Heart right ventricle (tissue), 16 donors: ENCODE data around the gene SECISBP2. TPM values are rescaled to one million over a fixed set of nuclear protein-coding genes. Genes with fewer than 3 reads are reported as not detected.
A peak's percentile ranks its signal among the peaks of the same experiment; 100 is the strongest.

Experiments used
- ATAC-seq, 8 donors: fragments of 200-7000 bp; cut with Tn5 transposase; one replicate each; pipeline ENCODE4 v1.9.1; 2020; ENCODE audit warnings: mild to moderate bottlenecking in 8 of 8, moderate library complexity in 8 of 8, moderate number of reproducible peaks in 1 of 8
- DNase-seq, 2 donors: peaks; one replicate each; pipeline ENCODE4 v3.0.0-alpha.2; 2020
- H3K27ac ChIP-seq, 10 donors: fragments of 200-600 bp; sonication (generic) in 2 of 10; one replicate each; pipeline versions ENCODE4 v1.5.0 to v1.8.0; 2020 to 2022; ENCODE audit warnings: mild to moderate bottlenecking in 3 of 10
- H3K27me3 ChIP-seq, 7 donors: fragments of 200-600 bp; one replicate each; pipeline ENCODE4 v1.8.0; 2021 to 2022; ENCODE audit warnings: mild to moderate bottlenecking in 2 of 7
- H3K36me3 ChIP-seq, 9 donors: fragments of 200-600 bp; sonication (generic) in 1 of 9; one replicate each; pipeline versions ENCODE4 v1.5.0 to v1.8.0; 2020 to 2022; ENCODE audit warnings: mild to moderate bottlenecking in 2 of 9
- H3K4me1 ChIP-seq, 9 donors: fragments of 200-600 bp; sonication (generic) in 1 of 9; one replicate each; pipeline versions ENCODE4 v1.5.0 to v1.8.0; 2020 to 2022; ENCODE audit warnings: mild to moderate bottlenecking in 4 of 9
- H3K4me3 ChIP-seq, 10 donors: fragments of 200-600 bp; sonication (generic) in 2 of 10; one replicate each; pipeline versions ENCODE4 v1.5.0 to v1.8.0; 2020 to 2022; ENCODE audit warnings: mild to moderate bottlenecking in 7 of 10, moderate library complexity in 2 of 10
- H3K9me3 ChIP-seq, 11 donors: fragments of 200-600 bp in 10 of 11; sonication (generic) in 2 of 11; one replicate each; pipeline versions ENCODE4 v1.5.0 to v1.8.0; 2013 to 2022; ENCODE audit warnings: mild to moderate bottlenecking in 2 of 11, control low read depth in 1 of 11, moderate library complexity in 1 of 11
- CTCF ChIP-seq, 9 donors: fragments of 200-600 bp; sonication (generic) in 2 of 9; IDR thresholded peaks; one replicate each; pipeline versions ENCODE4 v1.5.0 to v1.8.0; 2021 to 2022; ENCODE audit warnings: antibody characterized with exemption in 9 of 9, mild to moderate bottlenecking in 5 of 9, moderate library complexity in 1 of 9
- WGBS, 2 donors: extraction: QIAGEN DNeasy Blood & Tissue Kit; methylation state at CpG; one replicate each; pipeline ENCODE4 v1.1.7; 2013; ENCODE audit warnings: inconsistent platforms in 1 of 2; 5-methylcytosine and 5-hydroxymethylcytosine counted together
- intact Hi-C, 10 donors: fragments of 100-400 bp; cut with DNase I; formaldehyde crosslinking; loops; one replicate each; pipeline versions ENCODE4 v1.11.1 to v1.14.2; 2022
- polyA plus RNA-seq, 2 donors: library from polyadenylated mRNA; stranded (reverse); fragments of 200-250 nt; gene quantifications; one replicate each; pipeline ENCODE4 v1.2.3, GENCODE V29; 2013
- total RNA-seq, 10 donors: library from RNA; stranded (reverse); fragmentation: NEBNext Ultra II Directional in 3 of 10; extraction: Animal tissue kit (Norgen Biotek cat#: 25700) in 3 of 10; gene quantifications; one replicate each; pipeline versions ENCODE4 v1.2.1 to v1.2.4, GENCODE V29; 2021 to 2023
- donor health status: Arrhythmogenic right ventricular cardiomyopathy.
- donor health status: ischemic (EF 13 %, LVEDD 7.1; RV severe dilation, severe dysfunction).
- donor health status: healthy with polysubstance abuse.
- donor health status: DM: no; HTN: yes; CAD: no.
- donor health status: DM: no; HTN: no; CAD: no.
- donor health status: ischemic (EF 25% LVEDD 6.9; RV normal size, moderate dysfunction).
- donor health status: ischemic (EF 25% LVEDD 5.7; RV mildly dilated, moderate dysfunction).
- donor health status: healthy.
- donor health status: DM: yes; HTN: yes; CAD: no.
- donor health status: Ischemic cardiomyopathy.
- donor health status: ischemic (EF 35%, LVEDD 5.7; RV mildly dilated, moderate dysfunction).
- donor health status: nonischemic (EF 11% LVEDD 7.7; RV severe dilation, severe dysfunction).
- donor health status: DM: yes; HTN: yes; CAD: no.
- donor health status: PGD.
- donor health status: ischemic (EF 29% LVEDD 5.4; RV normal size, mild dysfunction).
- donor health status: nonischemic (EF 23%, LVEDD 6.1; RV moderate dilation, normal function).

Gene SECISBP2
- total and polyA plus RNA-seq, 12 donors, result 13.9 to 20.1 (median 17.0) TPM

- intact Hi-C loops, result loop anchor here in 1 of 10 donors (10.0 kb wide), 1 partner anchor 194 kb away; no protein-coding TSS in a partner anchor
Observed at GRCh38 chr9:89350988-89351557, 32.8 kb downstream of the SECISBP2 start.

GRCh38 chr9:89351584-89352300 is 33.4 kb downstream of the SECISBP2 start:
- H3K27ac ChIP-seq, result peak overlapping the region in 2 of 10 donors; percentile 30 to 69
- peaks cover 0 to 30% (median 21%) of the 10 kb centered on the region in 9 donors for H3K4me1 ChIP-seq
- intact Hi-C loops, result loop anchor here in 1 of 10 donors (10.0 kb wide), 1 partner anchor 193 kb away; no protein-coding TSS in a partner anchor
- no peak for DNase-seq
- no peaks in the 10 kb centered on the region for H3K27me3 ChIP-seq
- ATAC-seq, result peak in 1 of 8 donors; percentile 24
- peaks cover 0 to 100% (median 78%) of the 10 kb centered on the region in 9 donors for H3K36me3 ChIP-seq
- no peaks in the 10 kb centered on the region for H3K9me3 ChIP-seq
- H3K4me3 ChIP-seq, result no peak overlapping the region
- TF ChIP-seq CTCF (IDR thresholded peaks at IDR 0.05), result no peak
- 75 to 78% methylated on average over 6 of the region's 6 CpGs for WGBS, 2 donors

More at GRCh38 chr9:89350988-89351557, 32.8 kb downstream of the SECISBP2 start:
- H3K27ac ChIP-seq, result peak overlapping the region in 1 of 10 donors; percentile 69
- WGBS, 2 donors, result 67 to 79% methylated on average over 2 of the region's 2 CpGs
- ATAC-seq, result peak in 1 of 8 donors; percentile 26
- no peak for TF ChIP-seq CTCF (IDR thresholded peaks at IDR 0.05)
- DNase-seq, result no peak
- no peaks in the 10 kb centered on the region for H3K9me3 ChIP-seq
- no peak overlapping the region for H3K4me3 ChIP-seq
- H3K36me3 ChIP-seq, result peaks cover 0 to 100% (median 78%) of the 10 kb centered on the region in 9 donors
- peaks cover 0 to 30% (median 21%) of the 10 kb centered on the region in 9 donors for H3K4me1 ChIP-seq
- no peaks in the 10 kb centered on the region for H3K27me3 ChIP-seq

- no peak for ATAC-seq
- no peaks in the 10 kb centered on the region for H3K27me3 ChIP-seq
- intact Hi-C loops, result loop anchor here in 1 of 10 donors (10.0 kb wide), 1 partner anchor 192 kb away; no protein-coding TSS in a partner anchor
- WGBS, 2 donors, result 57 to 70% methylated on average over 3 of the region's 3 CpGs
- peaks cover 0 to 30% (median 21%) of the 10 kb centered on the region in 9 donors for H3K4me1 ChIP-seq
- no peak for DNase-seq
- peaks cover 0 to 100% (median 78%) of the 10 kb centered on the region in 9 donors for H3K36me3 ChIP-seq
- H3K27ac ChIP-seq, result peak overlapping the region in 5 of 10 donors; percentile 4 to 69 (median 18)
- no peak overlapping the region for H3K4me3 ChIP-seq
- TF ChIP-seq CTCF (IDR thresholded peaks at IDR 0.05), result no peak
- no peaks in the 10 kb centered on the region for H3K9me3 ChIP-seq
Observed at GRCh38 chr9:89352451-89352850, 34.2 kb downstream of the SECISBP2 start.

- intact Hi-C loops, result loop anchor here in 1 of 10 donors (10.0 kb wide), 1 partner anchor 192 kb away; no protein-coding TSS in a partner anchor
- WGBS, 2 donors, result 67 to 72% methylated on average over 8 of the region's 8 CpGs
- H3K36me3 ChIP-seq, result peaks cover 0 to 100% (median 77%) of the 10 kb centered on the region in 9 donors
- H3K9me3 ChIP-seq, result no peaks in the 10 kb centered on the region
- no peak for TF ChIP-seq CTCF (IDR thresholded peaks at IDR 0.05)
- DNase-seq, result no peak
- H3K27ac ChIP-seq, result peak overlapping the region in 4 of 10 donors; percentile 4 to 69 (median 11)
- peaks cover 0 to 30% (median 21%) of the 10 kb centered on the region in 9 donors for H3K4me1 ChIP-seq
- H3K4me3 ChIP-seq, result no peak overlapping the region
- ATAC-seq, result peak in 2 of 8 donors; percentile 26 to 50
- no peaks in the 10 kb centered on the region for H3K27me3 ChIP-seq
Observed at GRCh38 chr9:89352874-89353649, 34.8 kb downstream of the SECISBP2 start.
